HFFc6 (cell line): ENCODE results near the gene CPSF4L. TPM values are rescaled to one million over a fixed set of nuclear protein-coding genes. Genes with fewer than 3 reads are reported as not detected.

Experiments
- DNase-seq: peaks from one replicate; pipeline ENCODE4 v3.0.0-alpha.2; 2018
- H3K27ac Mint-ChIP-seq: 2 replicates; pipeline ENCODE4 v1.8.0; 2020; ENCODE audit warnings: mild to moderate bottlenecking, mixed read lengths
- H3K27me3 Mint-ChIP-seq: 2 replicates; pipeline ENCODE4 v1.8.0; 2021; ENCODE audit warnings: mild to moderate bottlenecking, moderate library complexity, mixed read lengths; ENCODE audit not compliant: insufficient read depth
- H3K36me3 Mint-ChIP-seq: 2 replicates; pipeline ENCODE4 v1.8.0; 2021; ENCODE audit warnings: low read depth, mixed read lengths
- H3K4me1 Mint-ChIP-seq: 2 replicates; pipeline ENCODE4 v1.8.0; 2020; ENCODE audit warnings: low read depth, mixed read lengths
- H3K4me3 Mint-ChIP-seq: 2 replicates; pipeline ENCODE4 v1.8.0; 2020; ENCODE audit warnings: mild to moderate bottlenecking, moderate library complexity, mixed read lengths
- H3K9me3 Mint-ChIP-seq: 2 replicates; pipeline ENCODE4 v1.8.0; 2020; ENCODE audit warnings: mild to moderate bottlenecking, mixed read lengths
- total RNA-seq, 6 experiments: library from RNA; stranded (reverse); fragmentation: NEBNext Ultra II Directional; extraction: Animal tissue kit (Norgen Biotek cat#: 25700); gene quantifications; 2 replicates in 1 of 6; 3 replicates in 5 of 6; pipeline ENCODE4 v1.2.3, GENCODE V29; 2021
- TF ChIP-seq, protein P1 (sequence below): fragments of 200-600 bp; sonication (generic); IDR thresholded peaks from 2 replicates; pipeline ENCODE4 v1.5.0; 2021; ENCODE audit warnings: antibody characterized with exemption, mild to moderate bottlenecking

CPSF4L gene
- total RNA-seq, 6 experiments from 2014 or later: not detected

DNA sequence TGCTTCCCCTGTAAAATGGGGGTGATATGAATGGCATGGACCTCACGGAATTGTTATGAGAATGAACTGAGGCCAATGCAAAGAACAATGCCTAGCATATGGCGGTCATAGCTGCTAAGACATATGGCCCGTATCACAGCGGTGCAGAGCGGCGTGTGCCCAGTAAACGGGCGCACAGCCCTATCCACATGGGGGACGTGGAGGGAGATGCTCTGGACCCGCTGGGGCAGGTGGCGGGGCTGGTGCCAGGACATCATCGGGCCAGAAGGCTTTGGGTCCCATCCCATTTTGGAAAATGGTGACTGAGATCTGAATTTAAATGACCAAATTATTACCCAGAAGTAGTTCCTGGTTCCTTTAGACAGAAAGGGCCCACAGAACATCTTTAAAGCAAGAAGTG lies 18.5 kb upstream of the CPSF4L start:
- Mint-ChIP-seq H3K4me1 (peaks cover 13% of the 10 kb centered on the region), H3K9me3 (no peaks in the 10 kb centered on the region), H3K27me3 (no peaks in the 10 kb centered on the region; the same call in 1 of the 2 replicates), H3K4me3 (no peak overlapping the region), H3K36me3 (no peaks in the 10 kb centered on the region; the same call in 1 of the 2 replicates), H3K27ac (no peak overlapping the region)
- DNase-seq: no peak
- TF ChIP-seq, protein P1, sequence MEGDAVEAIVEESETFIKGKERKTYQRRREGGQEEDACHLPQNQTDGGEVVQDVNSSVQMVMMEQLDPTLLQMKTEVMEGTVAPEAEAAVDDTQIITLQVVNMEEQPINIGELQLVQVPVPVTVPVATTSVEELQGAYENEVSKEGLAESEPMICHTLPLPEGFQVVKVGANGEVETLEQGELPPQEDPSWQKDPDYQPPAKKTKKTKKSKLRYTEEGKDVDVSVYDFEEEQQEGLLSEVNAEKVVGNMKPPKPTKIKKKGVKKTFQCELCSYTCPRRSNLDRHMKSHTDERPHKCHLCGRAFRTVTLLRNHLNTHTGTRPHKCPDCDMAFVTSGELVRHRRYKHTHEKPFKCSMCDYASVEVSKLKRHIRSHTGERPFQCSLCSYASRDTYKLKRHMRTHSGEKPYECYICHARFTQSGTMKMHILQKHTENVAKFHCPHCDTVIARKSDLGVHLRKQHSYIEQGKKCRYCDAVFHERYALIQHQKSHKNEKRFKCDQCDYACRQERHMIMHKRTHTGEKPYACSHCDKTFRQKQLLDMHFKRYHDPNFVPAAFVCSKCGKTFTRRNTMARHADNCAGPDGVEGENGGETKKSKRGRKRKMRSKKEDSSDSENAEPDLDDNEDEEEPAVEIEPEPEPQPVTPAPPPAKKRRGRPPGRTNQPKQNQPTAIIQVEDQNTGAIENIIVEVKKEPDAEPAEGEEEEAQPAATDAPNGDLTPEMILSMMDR: no peak

DNA sequence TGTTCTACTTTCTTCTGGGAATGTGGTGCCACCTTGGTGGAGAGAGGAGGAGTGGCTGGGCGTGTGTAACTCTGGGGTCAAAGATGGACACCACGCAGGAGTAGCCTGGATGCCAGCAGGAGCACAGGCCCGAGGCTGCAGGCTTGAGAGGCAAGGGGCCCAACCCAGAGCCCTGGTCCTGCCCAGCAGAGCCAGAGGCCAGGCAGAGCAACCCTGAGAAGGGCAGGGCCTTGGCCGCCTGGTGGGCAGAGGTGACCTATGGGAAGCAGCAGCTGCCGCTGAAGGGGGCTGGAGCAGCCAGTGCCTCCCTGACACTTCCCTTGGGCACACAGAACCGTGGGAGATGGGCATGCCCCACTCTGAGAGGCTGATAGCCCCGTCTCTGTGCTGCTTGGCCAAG lies 18.0 kb upstream of the CPSF4L start:
- H3K27ac Mint-ChIP-seq: no peak overlapping the region
- DNase-seq: no peak
- H3K4me1 Mint-ChIP-seq: peaks cover 13% of the 10 kb centered on the region
- H3K27me3 Mint-ChIP-seq: no peaks in the 10 kb centered on the region; the same call in 1 of the 2 replicates
- H3K9me3 Mint-ChIP-seq: no peaks in the 10 kb centered on the region
- H3K36me3 Mint-ChIP-seq: no peaks in the 10 kb centered on the region; the same call in 1 of the 2 replicates
- TF ChIP-seq, protein P1: no peak
- H3K4me3 Mint-ChIP-seq: no peak overlapping the region

DNA sequence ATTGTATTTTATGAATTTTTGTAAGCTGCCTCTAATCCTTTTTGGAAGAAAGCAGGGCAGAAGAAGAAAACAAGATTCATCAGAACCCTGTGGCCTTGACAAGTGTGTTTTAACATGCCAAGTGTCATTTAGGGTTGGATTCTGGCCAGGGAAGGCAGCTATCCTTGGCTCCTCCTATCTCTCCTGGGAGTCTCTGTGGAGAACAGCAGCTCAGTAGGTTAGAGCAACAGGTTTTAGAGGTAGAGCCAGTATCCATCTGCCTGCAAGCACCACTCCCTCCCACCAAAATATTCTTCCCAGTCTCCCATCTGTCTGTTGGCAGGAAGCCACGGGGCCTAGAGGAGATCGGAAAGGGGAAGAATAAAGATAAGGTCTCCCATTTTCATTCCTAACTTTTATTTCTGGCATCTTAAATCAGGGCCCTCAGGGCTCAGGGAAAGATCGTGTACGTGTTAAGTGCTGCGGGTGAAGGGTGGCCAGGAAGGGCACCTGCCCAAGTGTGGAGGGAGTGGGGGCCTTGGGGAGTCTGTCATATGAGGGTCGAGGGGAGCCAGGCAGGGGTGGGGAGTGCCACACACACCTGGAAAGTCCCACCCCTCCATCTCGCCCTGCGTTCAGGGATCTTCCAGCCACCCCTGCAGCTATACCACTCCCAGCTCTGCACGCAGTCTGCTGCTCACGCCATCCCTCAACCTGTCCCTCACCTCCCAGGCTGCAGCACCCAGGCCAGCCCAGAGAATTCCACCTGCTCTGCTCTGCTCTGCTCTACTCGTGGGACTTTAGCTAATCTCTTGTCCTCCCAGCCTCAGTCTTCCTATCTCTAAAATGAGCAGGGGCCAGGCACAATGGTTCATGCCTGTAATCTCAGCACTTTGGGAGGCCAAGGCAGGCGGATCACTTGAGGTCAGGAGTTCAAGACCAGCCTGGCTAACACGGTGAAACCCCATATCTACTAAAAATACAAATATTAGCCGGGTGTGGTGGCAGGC lies 17.1 kb upstream of the CPSF4L start:
- H3K4me1 Mint-ChIP-seq: peaks cover 13% of the 10 kb centered on the region
- no peak overlapping the region for H3K4me3 Mint-ChIP-seq

DNA sequence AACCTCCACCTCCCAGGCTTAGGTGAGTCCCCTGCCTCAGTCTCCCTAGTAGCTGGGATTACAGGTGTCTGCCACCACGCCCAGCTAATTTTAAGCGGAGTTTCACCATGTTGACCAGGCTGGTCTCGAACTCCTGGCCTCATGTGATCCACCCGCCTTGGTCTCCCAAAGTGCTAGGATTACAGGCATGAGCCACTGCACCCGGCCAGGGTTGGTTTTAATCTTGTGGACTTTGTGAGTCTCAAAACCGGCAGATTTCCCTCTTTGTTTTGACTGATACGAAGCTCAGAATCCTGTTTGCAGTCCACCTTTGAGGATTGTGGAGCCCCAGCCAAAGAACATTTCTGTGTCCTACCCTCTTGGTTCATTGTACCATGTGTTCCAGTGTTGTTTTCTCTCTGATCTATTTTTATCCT lies 16.4 kb upstream of the CPSF4L start:
- DNase-seq: no peak
- 0 out of 2 replicates have a peak overlapping the region, but pooled peaks have one; percentile 5 for H3K27ac Mint-ChIP-seq
- H3K9me3 Mint-ChIP-seq: no peaks in the 10 kb centered on the region
- no peaks in the 10 kb centered on the region; the same call in 1 of the 2 replicates for H3K36me3 Mint-ChIP-seq
- TF ChIP-seq, protein P1: no peak
- no peaks in the 10 kb centered on the region; the same call in 1 of the 2 replicates for H3K27me3 Mint-ChIP-seq
- peaks cover 13% of the 10 kb centered on the region for H3K4me1 Mint-ChIP-seq
- H3K4me3 Mint-ChIP-seq: no peak overlapping the region

More for the DNA sequence above, 17.1 kb upstream of the CPSF4L start:
- TF ChIP-seq, protein P1: no peak
- no peaks in the 10 kb centered on the region; the same call in 1 of the 2 replicates for H3K27me3 Mint-ChIP-seq
- peak; percentile 8 for DNase-seq
- 0 out of 2 replicates have a peak overlapping the region, but pooled peaks have one; percentile 5 for H3K27ac Mint-ChIP-seq
- H3K36me3 Mint-ChIP-seq: no peaks in the 10 kb centered on the region; the same call in 1 of the 2 replicates
- no peaks in the 10 kb centered on the region for H3K9me3 Mint-ChIP-seq

DNA sequence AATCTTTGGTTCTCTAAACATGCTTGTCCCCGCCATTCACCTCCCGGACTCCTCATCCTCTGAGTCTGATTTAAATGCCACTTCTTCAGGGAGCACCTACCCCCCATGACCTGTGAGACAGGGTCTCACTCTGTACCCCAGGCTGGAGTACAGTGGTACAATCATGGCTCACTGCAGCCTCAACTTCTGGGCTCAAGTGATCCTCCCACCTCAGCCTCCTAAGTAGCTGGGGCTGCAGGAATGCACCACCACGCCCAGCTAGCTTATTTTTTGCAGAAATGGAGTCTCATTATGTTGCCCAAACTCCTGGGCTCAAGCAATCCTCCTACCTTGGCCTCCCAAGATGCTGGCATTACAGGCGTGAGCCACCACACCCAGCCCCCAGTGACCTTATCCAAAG lies 12.8 kb upstream of the CPSF4L start:
- Mint-ChIP-seq H3K9me3 (no peaks in the 10 kb centered on the region), H3K27me3 (no peaks in the 10 kb centered on the region; the same call in 1 of the 2 replicates), H3K4me3 (no peak overlapping the region), H3K36me3 (no peaks in the 10 kb centered on the region), H3K4me1 (peaks cover 13% of the 10 kb centered on the region), H3K27ac (no peak overlapping the region)
- TF ChIP-seq, protein P1: no peak
- DNase-seq: no peak
